ENCODE results near the gene SBNO2. TPM values are rescaled to one million over a fixed set of nuclear protein-coding genes. Genes with fewer than 3 reads are reported as not detected.
A peak's percentile ranks its signal among the peaks of the same experiment; 100 is the strongest.

Gene SBNO2
- total RNA-seq, 1 experiment from 2014 or later: 51.8 TPM

GRCh38 chr19:1133471-1133929 lies 40.6 kb downstream of the SBNO2 start:
- H3K27me3 ChIP-seq (replicated peaks; ENCODE audit: insufficient read depth, low read depth, low read length, poor library complexity): no peaks in the 10 kb centered on the region
- no peak for TF ChIP-seq CTCF (conservative IDR thresholded peaks at IDR 0.05; ENCODE audit: low read depth, low read length)
- TF ChIP-seq EZH2 (IDR thresholded peaks at IDR 0.05; ENCODE audit: borderline replicate concordance, low read depth, low read length, poor library complexity, severe bottlenecking): no peak
- intact Hi-C loops (cut with micrococcal nuclease; ENCODE audit: unreplicated experiment): no loop called here
- H3K4me3 ChIP-seq (ENCODE audit: low read depth, low read length, poor library complexity, severe bottlenecking): no peak overlapping the region
- ChIA-PET CTCF (interaction anchor here (0.6 kb wide), 1 partner anchor 57 kb away, joined by 8 read pairs; no protein-coding TSS in a partner anchor), POLR2A (ENCODE audit: low non-redundant PET) (no interaction called here)
- BruUV-seq (replicated peaks): no TSS peak
- DNase-seq (ENCODE audit: low spot score): peak; percentile 47
- H3K27ac ChIP-seq (ENCODE audit: low read depth, low read length, poor library complexity, severe bottlenecking): no peak overlapping the region
- no peaks in the 10 kb centered on the region for H3K36me3 ChIP-seq (ENCODE audit: insufficient read depth, low read length, poor library complexity, severe bottlenecking)
- no peaks in the 10 kb centered on the region for H3K9me3 ChIP-seq (ENCODE audit: low read depth, low read length, poor library complexity, severe bottlenecking)
- peaks cover 18% of the 10 kb centered on the region for H3K4me1 ChIP-seq (ENCODE audit: insufficient read depth, low read length, poor library complexity, severe bottlenecking)

DNA sequence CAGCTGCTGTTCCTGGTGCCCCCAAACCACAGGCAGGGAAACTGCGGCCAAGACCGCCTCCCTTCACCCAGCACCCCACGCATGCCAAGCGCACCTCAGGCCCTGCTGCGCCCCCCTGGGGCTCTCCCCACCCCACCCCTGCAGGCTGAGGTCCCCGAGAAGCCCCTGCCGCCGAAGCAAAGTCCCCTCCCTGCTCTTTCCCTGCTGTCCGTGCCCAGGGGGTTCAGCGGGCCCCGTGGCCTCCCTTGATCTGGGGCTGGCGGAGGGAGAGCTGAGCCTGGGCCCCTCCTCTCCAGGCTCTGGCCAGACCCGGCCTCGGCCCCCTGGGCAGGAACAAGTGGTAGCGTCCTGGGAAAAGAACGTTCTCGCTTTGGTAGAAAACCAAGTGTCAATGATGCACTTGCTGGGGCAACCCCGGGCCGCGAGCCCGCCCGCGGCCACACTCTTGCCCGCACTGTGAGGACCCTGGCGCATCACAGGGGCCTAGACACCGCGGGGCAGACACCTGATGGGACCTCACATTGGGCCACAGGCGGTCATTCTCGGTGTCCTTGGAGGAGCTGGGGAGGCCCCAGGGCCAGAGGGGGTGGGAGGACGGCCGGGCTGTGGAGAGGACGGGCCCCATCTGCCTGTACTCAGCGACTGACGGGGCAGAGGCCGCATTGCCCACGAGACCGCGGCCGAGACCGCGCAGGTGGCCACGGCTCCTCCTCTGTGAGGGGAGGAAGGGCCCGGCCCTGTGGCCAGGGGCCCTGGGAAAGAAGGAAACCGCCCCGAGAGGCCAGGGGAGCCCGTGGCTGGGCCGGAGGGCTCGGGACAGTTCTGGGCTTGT lies 41.3 kb downstream of the SBNO2 start:
- TF ChIP-seq CTCF (conservative IDR thresholded peaks at IDR 0.05; ENCODE audit: low read depth, low read length) (no peak), EZH2 (IDR thresholded peaks at IDR 0.05; ENCODE audit: borderline replicate concordance, low read depth, low read length, poor library complexity, severe bottlenecking) (no peak)
- no peaks in the 10 kb centered on the region for H3K36me3 ChIP-seq (ENCODE audit: insufficient read depth, low read length, poor library complexity, severe bottlenecking)
- peak overlapping the region; percentile 87 for H3K27ac ChIP-seq (ENCODE audit: low read depth, low read length, poor library complexity, severe bottlenecking)
- no peaks in the 10 kb centered on the region for H3K27me3 ChIP-seq (replicated peaks; ENCODE audit: insufficient read depth, low read depth, low read length, poor library complexity)
- no peak for DNase-seq (ENCODE audit: low spot score)
- no peaks in the 10 kb centered on the region for H3K9me3 ChIP-seq (ENCODE audit: low read depth, low read length, poor library complexity, severe bottlenecking)
- intact Hi-C loops (cut with micrococcal nuclease; ENCODE audit: unreplicated experiment): no loop called here
- ChIA-PET CTCF (interaction anchor here (0.5 to 0.6 kb wide), 3 partner anchors 58 to 88 kb away, joined by 3 to 8 read pairs (median 3); no protein-coding TSS in a partner anchor), POLR2A (ENCODE audit: low non-redundant PET) (interaction anchor here (0.6 kb wide), 1 partner anchor 39 kb away, joined by 6 read pairs; no protein-coding TSS in a partner anchor)
- peak overlapping the region; percentile 49 for H3K4me3 ChIP-seq (ENCODE audit: low read depth, low read length, poor library complexity, severe bottlenecking)
- no TSS peak for BruUV-seq (replicated peaks)
- peaks cover 18% of the 10 kb centered on the region for H3K4me1 ChIP-seq (ENCODE audit: insufficient read depth, low read length, poor library complexity, severe bottlenecking)

- H3K9me3 ChIP-seq (ENCODE audit: low read depth, low read length, poor library complexity, severe bottlenecking): no peaks in the 10 kb centered on the region
- no TSS peak for BruUV-seq (replicated peaks)
- peaks cover 6% of the 10 kb centered on the region for H3K36me3 ChIP-seq (ENCODE audit: insufficient read depth, low read length, poor library complexity, severe bottlenecking)
- CTCF ChIA-PET: interaction anchor here (0.5 to 0.6 kb wide), 3 partner anchors 61 to 114 kb away, joined by 3 to 5 read pairs (median 3); no protein-coding TSS in a partner anchor
- peak overlapping the region; percentile 87 for H3K27ac ChIP-seq (ENCODE audit: low read depth, low read length, poor library complexity, severe bottlenecking)
- intact Hi-C loops (cut with micrococcal nuclease; ENCODE audit: unreplicated experiment): no loop called here
- DNase-seq (ENCODE audit: low spot score): peak; percentile 83
- TF ChIP-seq EZH2 (IDR thresholded peaks at IDR 0.05; ENCODE audit: borderline replicate concordance, low read depth, low read length, poor library complexity, severe bottlenecking) (no peak), CTCF (conservative IDR thresholded peaks at IDR 0.05; ENCODE audit: low read depth, low read length) (no peak)
- POLR2A ChIA-PET (ENCODE audit: low non-redundant PET): interaction anchor here (0.6 kb wide), 1 partner anchor 38 kb away, joined by 6 read pairs; no protein-coding TSS in a partner anchor
- H3K4me3 ChIP-seq (ENCODE audit: low read depth, low read length, poor library complexity, severe bottlenecking): peak overlapping the region; percentile 49
- H3K27me3 ChIP-seq (replicated peaks; ENCODE audit: insufficient read depth, low read depth, low read length, poor library complexity): no peaks in the 10 kb centered on the region
- peaks cover 18% of the 10 kb centered on the region for H3K4me1 ChIP-seq (ENCODE audit: insufficient read depth, low read length, poor library complexity, severe bottlenecking)
Observed at GRCh38 chr19:1131718-1132551, 42.1 kb downstream of the SBNO2 start.
